Muscle of arm (tissue), 14 donors: Measurements from ENCODE around the gene VPS18. TPM values are rescaled to one million over a fixed set of nuclear protein-coding genes. Genes with fewer than 3 reads are reported as not detected.
"Not testable (repeated sequence)": the region's sequence is repeated elsewhere in the genome, so short reads cannot be mapped to it uniquely, and the experiment has no call there.

ENCODE experiments used
- DNase-seq: peaks from one replicate; pipeline ENCODE4 v3.0.0-alpha.2; 2013
- long read RNA-seq, 11 donors: transcript quantifications; one replicate each; lab custom pipeline, GENCODE V29; 2026
- polyA plus RNA-seq, 12 donors: library from polyadenylated mRNA; unstranded; fragments of 120-200 nt; gene quantifications; one replicate each; pipeline ENCODE4 v1.2.1, GENCODE V29; 2013; ENCODE audit not compliant: insufficient read length in 12 of 12

Gene VPS18, protein sequence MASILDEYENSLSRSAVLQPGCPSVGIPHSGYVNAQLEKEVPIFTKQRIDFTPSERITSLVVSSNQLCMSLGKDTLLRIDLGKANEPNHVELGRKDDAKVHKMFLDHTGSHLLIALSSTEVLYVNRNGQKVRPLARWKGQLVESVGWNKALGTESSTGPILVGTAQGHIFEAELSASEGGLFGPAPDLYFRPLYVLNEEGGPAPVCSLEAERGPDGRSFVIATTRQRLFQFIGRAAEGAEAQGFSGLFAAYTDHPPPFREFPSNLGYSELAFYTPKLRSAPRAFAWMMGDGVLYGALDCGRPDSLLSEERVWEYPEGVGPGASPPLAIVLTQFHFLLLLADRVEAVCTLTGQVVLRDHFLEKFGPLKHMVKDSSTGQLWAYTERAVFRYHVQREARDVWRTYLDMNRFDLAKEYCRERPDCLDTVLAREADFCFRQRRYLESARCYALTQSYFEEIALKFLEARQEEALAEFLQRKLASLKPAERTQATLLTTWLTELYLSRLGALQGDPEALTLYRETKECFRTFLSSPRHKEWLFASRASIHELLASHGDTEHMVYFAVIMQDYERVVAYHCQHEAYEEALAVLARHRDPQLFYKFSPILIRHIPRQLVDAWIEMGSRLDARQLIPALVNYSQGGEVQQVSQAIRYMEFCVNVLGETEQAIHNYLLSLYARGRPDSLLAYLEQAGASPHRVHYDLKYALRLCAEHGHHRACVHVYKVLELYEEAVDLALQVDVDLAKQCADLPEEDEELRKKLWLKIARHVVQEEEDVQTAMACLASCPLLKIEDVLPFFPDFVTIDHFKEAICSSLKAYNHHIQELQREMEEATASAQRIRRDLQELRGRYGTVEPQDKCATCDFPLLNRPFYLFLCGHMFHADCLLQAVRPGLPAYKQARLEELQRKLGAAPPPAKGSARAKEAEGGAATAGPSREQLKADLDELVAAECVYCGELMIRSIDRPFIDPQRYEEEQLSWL
- polyA plus RNA-seq: 10 to 100 TPM in 4 of 12 donors, 1 to 10 TPM in 7, not detected in 1; 7.4 to 18.6 (median 9.5) TPM
- long read RNA-seq, donor 1, partial matches to known transcripts: 15 of 15 reads
- long read RNA-seq, donor 1, other reads (novel, unspliced or antisense): 0 of 15 reads
- long read RNA-seq, donor 2, partial matches to known transcripts: 0 of 1 reads
- long read RNA-seq, donor 2, other reads (novel, unspliced or antisense): 0 of 1 reads
- long read RNA-seq, donor 3, partial matches to known transcripts: 0 of 1 reads
- long read RNA-seq, donor 3, other reads (novel, unspliced or antisense): 0 of 1 reads
- long read RNA-seq, donor 4, partial matches to known transcripts: 0 of 1 reads
- long read RNA-seq, donor 4, other reads (novel, unspliced or antisense): 0 of 1 reads
- long read RNA-seq, donor 5, transcript VPS18-201 (5 exons, 3,895 nt): major isoform, 5 of 5 reads
- long read RNA-seq, donor 5, partial matches to known transcripts: 0 of 5 reads
- long read RNA-seq, donor 5, other reads (novel, unspliced or antisense): 0 of 5 reads
- long read RNA-seq, donor 6, partial matches to known transcripts: 0 of 2 reads
- long read RNA-seq, donor 6, other reads (novel, unspliced or antisense): 0 of 2 reads
- long read RNA-seq, donor 7: 0 reads
- long read RNA-seq, donor 8, partial matches to known transcripts: 0 of 2 reads
- long read RNA-seq, donor 8, other reads (novel, unspliced or antisense): 0 of 2 reads
- long read RNA-seq, donor 9: 0 reads
- long read RNA-seq, donor 10, partial matches to known transcripts: 0 of 1 reads
- long read RNA-seq, donor 10, other reads (novel, unspliced or antisense): 0 of 1 reads
- long read RNA-seq, donor 11, partial matches to known transcripts: 0 of 1 reads
- long read RNA-seq, donor 11, other reads (novel, unspliced or antisense): 0 of 1 reads

DNA sequence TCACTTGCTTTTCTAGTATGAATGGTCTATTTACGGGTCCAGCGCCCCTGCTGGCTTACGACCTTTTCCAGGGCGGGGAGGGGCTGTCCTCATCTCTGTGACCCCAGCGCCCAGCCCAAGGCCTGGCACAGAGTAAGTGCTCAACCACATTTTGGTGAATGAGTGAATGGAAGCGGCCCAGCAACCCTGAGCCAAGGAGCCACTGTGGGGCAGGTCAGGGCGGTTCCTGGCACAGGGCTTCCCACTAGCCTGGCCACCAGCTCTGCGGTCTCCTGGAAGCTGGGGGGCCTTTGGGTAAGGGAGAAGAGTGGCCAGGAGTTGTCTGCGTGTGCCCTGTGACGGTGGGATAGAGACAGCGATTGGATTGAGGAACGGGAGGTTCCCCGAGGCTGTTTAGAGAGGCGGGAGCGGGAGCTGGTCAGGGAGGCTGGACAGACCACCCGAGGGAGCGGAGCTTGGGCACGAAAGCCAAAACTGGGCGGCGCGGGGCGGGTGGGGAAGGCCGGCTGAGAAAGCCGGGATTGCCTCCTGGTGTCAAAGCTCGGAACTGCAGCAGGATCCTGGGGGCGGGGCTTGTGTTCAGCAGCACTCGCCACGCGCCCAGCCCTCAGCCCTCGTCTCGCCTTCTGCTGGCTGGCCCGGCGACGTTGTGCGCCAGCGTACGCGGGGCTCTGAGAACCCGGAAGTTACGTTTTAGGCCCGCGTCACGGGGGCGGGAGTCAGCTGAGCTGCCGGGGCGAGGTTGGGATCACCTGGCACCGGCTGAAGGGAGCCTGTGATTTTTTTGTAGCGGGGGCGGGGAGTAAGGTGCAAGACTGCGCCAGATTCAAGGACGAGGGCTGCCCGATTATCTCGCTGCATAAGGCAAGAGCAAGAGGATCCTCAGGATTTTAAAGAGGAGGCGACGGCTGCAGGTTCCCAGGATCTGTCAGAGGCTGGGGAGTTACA is at the start of gene VPS18:
Gene VPS18, plus strand, starts transcription at position 718 of the 948 bp plus-strand sequence. CDS start 319 bp downstream, outside the sequence.
- peak; percentile 99 for DNase-seq

DNA sequence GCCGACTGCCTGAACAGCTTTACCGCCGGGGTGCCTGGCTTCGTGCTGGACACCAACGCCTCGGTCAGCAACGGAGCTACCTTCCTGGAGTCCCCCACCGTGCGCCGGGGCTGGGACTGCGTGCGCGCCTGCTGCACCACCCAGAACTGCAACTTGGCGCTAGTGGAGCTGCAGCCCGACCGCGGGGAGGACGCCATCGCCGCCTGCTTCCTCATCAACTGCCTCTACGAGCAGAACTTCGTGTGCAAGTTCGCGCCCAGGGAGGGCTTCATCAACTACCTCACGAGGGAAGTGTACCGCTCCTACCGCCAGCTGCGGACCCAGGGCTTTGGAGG is 49.6 kb upstream of the VPS18 start:
- DNase-seq: no peak

DNA sequence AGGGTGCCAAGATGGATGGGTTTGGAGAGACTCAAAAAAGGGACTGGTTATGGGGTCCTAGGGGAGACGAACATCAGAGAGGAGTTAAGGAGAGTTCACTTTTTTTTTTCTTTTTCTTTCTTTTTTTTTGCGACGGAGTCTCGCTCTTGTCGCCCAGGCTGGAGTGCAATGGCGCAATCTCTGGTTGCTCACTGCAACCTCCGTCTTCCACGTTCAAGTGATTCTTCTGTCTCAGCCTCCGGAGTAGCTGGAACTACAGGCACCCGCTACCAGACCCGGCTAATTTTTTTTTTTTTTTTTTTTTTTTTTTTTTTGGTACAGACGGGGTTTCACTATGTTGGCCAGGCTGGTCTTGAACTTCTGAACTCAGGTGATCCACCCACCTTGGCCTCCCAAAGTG is 49.2 kb upstream of the VPS18 start:
- no peak for DNase-seq

DNA sequence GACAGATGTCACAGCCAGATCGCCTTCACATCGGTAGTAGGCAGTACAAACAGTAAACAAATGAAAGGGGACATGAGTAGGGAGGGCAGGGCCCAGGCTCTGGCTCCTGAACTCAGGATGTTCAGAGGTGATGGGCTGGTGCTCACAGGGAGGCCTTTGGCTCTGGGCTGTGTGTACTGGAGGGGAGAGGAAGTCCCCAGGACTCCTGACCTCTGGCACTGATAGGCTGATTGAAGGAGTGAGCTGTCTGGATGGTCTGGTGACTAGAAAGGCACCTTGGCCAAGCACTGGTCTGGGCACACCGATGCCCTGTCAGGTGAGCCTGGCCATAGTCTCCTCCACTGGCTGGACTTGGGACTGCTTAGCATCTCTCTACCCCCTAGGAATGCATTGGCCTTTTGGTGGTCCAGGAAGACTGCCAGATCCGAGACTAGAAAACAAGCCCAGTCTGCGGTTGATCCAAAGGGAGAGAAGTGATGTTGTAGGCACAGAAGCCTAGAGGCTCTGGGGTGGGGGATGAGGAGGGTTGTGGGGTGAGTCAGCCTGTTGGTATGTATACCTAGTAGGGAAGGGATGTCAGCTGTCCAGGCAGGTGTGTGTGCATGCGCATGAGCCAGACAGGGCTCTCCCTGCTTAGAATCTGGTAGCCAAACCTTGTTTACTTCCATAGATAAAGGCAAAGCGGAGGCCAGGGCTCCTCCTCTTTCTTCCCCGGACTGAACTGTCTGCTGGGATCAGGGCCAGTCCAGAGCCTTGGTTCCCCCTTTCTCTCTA is 48.6 kb upstream of the VPS18 start:
- no peak for DNase-seq

DNA sequence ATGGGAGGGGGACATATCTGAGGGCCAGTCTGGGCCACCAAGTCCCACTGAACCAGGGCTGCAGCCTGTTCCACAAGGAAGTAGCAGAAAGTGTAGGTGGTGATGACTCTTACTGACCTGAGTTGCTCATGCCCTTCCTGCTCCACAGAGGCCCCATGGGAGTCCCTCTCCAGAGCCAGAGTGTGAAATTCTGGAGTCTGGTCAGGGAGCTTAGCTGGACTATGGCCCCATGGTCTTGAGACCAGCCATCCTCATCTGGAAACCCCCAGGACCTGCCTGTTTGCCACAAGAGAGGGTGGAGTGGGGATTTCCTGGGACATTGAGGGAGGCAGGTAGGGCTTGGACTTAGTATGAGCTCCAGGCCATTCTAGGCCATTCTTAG is 47.4 kb upstream of the VPS18 start:
- DNase-seq: no peak

DNA sequence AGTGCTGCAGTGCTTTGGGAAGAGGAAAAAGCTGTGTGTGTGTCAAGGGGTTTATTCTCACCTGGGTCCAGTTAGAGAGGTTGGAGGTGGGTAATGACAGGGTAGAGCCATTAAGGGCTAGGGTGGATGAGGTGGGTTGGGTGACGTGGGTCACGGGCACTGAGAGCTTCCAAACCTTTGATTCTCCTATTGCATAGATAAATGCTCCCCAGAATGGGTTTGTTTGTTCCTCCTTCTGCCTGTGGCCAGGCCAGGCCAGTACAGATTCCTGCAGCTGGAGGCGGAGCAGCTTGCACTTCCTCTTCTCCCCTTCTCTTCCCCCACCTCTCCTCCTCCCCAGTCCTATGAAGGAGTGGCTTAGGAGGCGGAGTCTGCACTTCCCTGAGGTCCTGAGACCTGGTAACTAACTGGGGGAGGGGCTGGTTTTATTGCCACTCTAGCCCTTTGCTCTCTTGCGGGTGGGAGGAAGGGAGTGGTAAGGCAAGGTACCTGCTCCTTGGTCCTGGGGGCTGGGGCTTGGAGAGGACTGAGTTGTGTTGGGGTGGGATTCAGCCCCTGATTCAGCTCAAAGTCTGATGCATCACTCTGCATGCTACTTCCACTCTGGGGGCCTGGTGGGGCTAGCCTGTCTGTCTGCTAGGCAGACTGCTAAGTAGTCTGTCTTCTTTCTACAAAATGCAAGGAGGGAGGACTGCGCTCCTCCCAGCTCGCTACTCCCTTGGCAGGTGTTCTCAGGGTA is 46.9 kb upstream of the VPS18 start:
- no peak for DNase-seq

DNA sequence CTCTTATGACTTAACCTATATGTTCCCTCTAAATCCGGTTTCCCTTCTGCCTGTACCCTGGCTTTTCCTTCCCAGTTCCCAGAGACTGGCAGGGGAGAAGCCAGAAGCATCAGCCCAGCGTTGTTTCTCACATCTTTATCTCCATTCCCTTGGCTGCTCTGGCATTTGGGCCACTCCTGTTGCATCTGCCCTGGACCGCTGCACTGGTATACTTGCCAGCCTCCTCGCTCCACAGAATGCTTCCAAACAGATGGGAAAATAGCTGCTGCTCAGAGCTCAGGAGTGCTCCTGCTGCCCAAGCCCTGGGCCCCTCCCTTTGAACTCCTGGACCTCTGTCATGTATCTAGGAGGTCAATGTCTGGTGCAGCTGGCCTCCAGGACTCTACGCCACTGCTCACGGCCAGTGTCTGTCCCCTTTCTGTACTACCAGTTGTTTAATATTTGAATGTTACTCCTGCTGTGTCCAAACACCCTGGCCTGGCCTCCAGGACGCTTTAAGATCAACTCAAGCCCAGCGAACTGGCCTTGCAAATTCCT is 43.6 kb upstream of the VPS18 start:
- no peak for DNase-seq

DNA sequence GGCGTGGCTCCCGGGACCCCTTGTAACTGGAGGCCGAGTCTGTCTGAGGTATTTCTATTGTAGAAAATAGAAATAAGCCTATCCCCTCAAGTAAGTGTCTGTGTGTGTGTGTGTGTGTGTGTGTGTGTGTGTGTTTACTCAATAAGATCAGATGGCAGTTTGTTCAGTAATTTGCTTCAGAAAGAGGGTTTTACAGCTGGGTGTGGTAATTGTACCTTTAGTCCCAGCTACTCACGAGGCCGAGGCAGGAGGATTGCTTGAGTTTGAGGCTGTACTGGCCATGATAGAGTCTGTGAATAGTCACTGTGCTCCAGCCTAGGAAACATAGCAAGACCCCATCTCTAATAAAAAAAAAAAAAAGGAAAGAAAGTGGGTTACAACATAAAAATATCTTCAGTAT is 41.7 kb upstream of the VPS18 start:
- no peak for DNase-seq

DNA sequence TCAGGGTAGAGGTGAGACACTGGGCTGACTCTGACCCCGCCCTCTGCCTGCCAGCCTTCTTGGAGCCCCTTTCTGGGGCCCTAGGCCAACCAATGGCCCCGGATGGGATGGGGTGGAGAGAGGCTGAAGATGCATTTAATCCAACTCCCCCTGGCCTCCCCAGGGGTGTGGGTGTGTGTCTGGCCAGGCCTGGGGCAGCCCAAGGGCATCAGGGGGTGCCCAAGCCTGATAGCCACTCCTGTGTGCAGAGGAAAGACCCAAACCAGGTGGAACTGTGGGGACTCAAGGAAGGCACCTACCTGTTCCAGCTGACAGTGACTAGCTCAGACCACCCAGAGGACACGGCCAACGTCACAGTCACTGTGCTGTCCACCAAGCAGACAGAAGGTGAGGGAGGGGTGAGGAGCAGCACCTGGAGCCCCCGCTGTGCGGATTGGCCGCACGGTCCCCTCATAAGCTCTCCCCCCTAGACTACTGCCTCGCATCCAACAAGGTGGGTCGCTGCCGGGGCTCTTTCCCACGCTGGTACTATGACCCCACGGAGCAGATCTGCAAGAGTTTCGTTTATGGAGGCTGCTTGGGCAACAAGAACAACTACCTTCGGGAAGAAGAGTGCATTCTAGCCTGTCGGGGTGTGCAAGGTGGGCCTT is 40.9 kb upstream of the VPS18 start:
- DNase-seq: no peak

DNA sequence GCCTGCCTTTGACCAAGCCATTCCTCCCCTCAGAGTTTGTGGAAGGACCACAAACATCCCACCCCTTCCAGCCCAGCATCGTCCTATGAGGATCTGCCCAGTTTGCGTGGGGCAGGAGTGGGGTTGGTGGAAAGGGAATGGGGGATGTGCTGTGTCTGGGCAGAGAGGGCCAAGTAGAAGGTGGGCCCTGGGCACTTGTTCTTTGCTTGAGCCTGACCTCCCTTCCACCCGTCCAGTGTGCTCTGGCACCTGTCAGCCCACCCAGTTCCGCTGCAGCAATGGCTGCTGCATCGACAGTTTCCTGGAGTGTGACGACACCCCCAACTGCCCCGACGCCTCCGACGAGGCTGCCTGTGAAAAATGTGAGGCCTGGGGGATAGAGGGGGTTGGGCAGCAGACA is 40.1 kb upstream of the VPS18 start:
- no peak for DNase-seq

DNA sequence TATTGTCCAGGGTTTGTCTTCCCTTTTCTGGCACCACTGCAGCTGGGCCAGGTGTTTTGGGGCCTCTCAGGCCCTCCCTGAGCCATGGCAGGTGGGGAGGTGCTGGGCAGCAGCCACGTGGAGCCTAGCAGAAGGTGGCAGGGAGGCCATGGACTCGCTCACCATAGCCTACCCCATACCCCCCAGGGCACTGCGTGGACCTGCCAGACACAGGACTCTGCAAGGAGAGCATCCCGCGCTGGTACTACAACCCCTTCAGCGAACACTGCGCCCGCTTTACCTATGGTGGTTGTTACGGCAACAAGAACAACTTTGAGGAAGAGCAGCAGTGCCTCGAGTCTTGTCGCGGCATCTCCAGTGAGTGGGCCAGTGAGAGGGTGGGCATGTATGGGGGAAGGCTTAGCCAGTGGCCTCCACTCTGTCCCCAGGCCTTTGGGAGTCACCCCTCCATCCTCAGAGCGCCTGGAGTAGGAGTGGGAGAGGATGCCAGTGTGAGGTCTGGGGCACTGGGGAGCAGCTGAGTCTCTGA is 38.5 kb upstream of the VPS18 start:
- DNase-seq: no peak

DNA sequence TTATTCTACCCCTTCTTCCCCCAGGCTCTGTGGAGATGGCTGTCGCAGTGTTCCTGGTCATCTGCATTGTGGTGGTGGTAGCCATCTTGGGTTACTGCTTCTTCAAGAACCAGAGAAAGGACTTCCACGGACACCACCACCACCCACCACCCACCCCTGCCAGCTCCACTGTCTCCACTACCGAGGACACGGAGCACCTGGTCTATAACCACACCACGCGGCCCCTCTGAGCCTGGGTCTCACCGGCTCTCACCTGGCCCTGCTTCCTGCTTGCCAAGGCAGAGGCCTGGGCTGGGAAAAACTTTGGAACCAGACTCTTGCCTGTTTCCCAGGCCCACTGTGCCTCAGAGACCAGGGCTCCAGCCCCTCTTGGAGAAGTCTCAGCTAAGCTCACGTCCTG is 37.5 kb upstream of the VPS18 start:
- DNase-seq: no peak

DNA sequence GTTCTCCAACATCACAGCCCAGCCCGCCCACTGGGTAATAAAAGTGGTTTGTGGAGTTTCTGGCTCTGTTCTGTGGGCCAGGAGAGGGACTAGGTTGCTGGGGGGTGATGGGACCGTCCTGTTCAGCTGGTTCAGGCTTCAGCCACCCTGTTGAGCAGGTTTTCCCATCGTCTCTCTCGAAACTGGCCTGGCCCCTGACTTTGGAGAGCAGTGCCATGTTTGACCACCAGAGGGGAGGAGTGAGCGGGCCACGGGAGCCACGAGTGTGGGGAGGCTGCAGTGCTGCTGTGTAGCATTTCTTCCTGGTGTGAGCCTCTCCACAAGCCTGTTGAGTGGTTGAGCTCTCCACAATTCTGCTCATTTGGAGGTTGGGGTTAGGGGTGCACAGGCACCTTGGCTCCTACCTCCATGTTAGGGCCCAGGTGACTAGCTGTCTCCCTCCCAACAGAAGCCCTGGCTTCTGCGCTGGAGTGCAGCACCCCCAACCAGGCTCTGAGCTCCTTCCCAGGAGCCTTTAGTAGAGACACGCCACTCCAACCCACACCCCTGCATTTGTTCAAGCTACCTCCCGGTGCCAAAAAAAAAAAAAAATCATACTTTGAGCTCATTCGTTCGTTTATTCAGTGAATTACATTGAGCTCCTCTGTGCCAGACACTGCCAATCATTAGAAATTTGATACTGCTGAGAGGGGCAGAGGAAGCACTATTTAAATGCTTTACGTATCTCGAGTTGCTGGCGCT is 36.5 kb upstream of the VPS18 start:
- DNase-seq: peak; percentile 71

DNA sequence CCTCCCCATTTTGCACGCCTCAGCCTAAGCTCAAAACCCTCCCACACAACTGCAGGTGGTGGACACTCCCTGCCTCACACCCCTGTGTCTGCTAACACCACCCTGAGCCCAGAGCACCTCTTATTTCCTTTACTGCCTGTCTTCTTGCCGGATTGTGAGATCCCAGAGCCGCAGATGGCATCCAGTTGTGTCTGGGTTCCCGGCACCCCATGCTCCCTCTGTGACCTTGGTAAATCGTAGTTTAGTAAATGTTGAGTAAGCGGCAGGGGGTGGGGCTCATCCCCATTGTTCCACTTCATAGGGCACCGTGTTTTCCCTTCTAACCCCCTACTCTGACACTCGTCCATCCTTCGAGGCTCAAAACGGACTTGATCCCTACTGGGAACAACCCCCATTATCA is 35.5 kb upstream of the VPS18 start:
- no peak for DNase-seq

DNA sequence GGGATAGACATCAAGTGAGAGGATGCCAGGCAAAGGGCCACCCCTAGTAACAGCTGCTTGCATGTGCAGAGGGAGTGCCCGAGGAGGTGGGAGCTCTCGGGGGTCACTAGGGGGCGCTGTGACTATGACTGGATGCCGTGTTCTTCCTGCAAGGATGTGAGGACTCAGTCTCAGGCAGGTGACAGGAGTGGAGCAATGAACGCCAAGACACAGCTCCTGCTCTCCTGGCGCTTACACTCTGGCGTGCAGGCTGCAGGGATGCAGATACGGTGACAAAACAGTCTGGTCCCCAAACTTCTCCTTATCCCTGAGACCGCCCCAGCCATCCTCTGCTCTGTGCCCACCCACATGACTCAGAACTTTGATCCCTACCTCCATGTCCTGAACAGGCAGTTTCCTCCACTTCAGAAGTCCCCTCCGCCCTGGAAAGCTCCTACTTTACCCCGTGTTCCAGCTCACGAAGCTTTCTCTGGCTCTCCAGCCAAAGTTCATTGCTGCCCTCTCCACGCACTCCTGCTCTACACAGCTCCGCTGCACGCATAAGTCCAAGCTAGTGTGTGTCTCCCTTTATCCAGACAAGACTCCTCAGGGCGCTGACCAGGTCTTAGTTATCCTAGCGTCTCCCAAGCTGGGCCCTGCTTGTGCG is 34.9 kb upstream of the VPS18 start:
- DNase-seq: peak; percentile 47

DNA sequence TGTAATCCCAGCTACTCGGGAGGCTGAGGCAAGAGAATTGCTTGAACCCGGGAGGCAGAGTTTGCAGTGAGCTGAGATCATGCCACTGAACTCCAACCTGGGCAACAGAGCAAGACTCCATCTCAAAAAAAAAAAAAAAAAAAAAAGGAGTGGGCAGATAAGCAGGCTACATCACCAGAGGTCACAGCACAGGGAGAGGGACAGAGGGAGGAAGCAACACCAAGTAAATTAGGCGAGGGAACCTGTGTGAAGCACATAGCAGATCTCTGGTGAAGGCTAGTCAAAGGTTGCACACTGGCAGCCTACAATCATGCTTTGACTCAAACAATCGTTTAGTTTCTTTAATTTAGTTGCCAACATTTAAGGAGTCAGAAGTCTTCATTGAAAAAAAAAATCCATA is 33.1 kb upstream of the VPS18 start:
- DNase-seq: not testable (repeated sequence)
